H9 (cell line): Measurements from ENCODE around the gene SDK2. TPM values are rescaled to one million over a fixed set of nuclear protein-coding genes. Genes with fewer than 3 reads are reported as not detected.

Experiments
- DNase-seq: peaks from one replicate; pipeline ENCODE4 v3.0.0-alpha.2; 2017
- H2AFZ ChIP-seq: one replicate; pipeline ENCODE4 v1.6.1; 2013; ENCODE audit warnings: mild to moderate bottlenecking, low read length, control low read depth, moderate library complexity
- H2AK5ac ChIP-seq: 2 replicates; pipeline ENCODE4 v1.6.1; 2013; ENCODE audit warnings: low read length, control low read depth, mixed read lengths; ENCODE audit not compliant: insufficient read length
- H2BK120ac ChIP-seq: one replicate; pipeline ENCODE4 v1.6.1; 2013; ENCODE audit warnings: low read depth, mild to moderate bottlenecking, low read length, control low read depth, inconsistent platforms; ENCODE audit not compliant: poor library complexity, severe bottlenecking
- H2BK12ac ChIP-seq: 2 replicates; pipeline ENCODE4 v1.6.1; 2013; ENCODE audit warnings: low read length, control low read depth, mixed read lengths, low read depth; ENCODE audit not compliant: insufficient read length
- H2BK15ac ChIP-seq: 2 replicates; pipeline ENCODE4 v1.6.1; 2013; ENCODE audit warnings: low read depth, low read length, control low read depth
- H2BK20ac ChIP-seq: one replicate; pipeline ENCODE4 v1.6.1; 2013; ENCODE audit warnings: low read depth, mild to moderate bottlenecking, low read length, control low read depth, inconsistent platforms; ENCODE audit not compliant: poor library complexity, severe bottlenecking
- H2BK5ac ChIP-seq: 2 replicates; pipeline ENCODE4 v1.6.1; 2013; ENCODE audit warnings: low read length, control low read depth, mixed read lengths; ENCODE audit not compliant: insufficient read length
- H3K14ac ChIP-seq: 2 replicates; pipeline ENCODE4 v1.6.1; 2013; ENCODE audit warnings: low read length, control low read depth; ENCODE audit not compliant: insufficient read depth
- H3K18ac ChIP-seq: 2 replicates; pipeline ENCODE4 v1.6.1; 2013; ENCODE audit warnings: low read depth, mild to moderate bottlenecking, mixed read lengths, low read length, control low read depth; ENCODE audit not compliant: insufficient read length
- H3K23ac ChIP-seq: 2 replicates; pipeline ENCODE4 v1.6.1; 2013; ENCODE audit warnings: low read length, control low read depth, mixed read lengths, low read depth; ENCODE audit not compliant: insufficient read length
- H3K23me2 ChIP-seq: 2 replicates; pipeline ENCODE4 v1.6.1; 2013; ENCODE audit warnings: low read depth, mild to moderate bottlenecking, mixed read lengths, low read length, control low read depth; ENCODE audit not compliant: insufficient read length, poor library complexity, severe bottlenecking
- H3K27ac ChIP-seq: 2 replicates; pipeline ENCODE4 v1.5.1; 2013; ENCODE audit warnings: low read length, control low read depth, mixed read lengths, low read depth; ENCODE audit not compliant: insufficient read length
- H3K27me3 ChIP-seq: 2 replicates; pipeline ENCODE4 v1.6.1; 2013; ENCODE audit warnings: low read length, control low read depth, inconsistent platforms; ENCODE audit not compliant: insufficient read depth
- H3K4ac ChIP-seq: 2 replicates; pipeline ENCODE4 v1.6.1; 2013; ENCODE audit warnings: low read depth, mild to moderate bottlenecking, control low read depth, inconsistent platforms, low read length, moderate library complexity
- H3K4me1 ChIP-seq: 2 replicates; pipeline ENCODE4 v1.6.1; 2013; ENCODE audit warnings: low read length, control low read depth, inconsistent platforms; ENCODE audit not compliant: insufficient read depth
- H3K4me2 ChIP-seq: 2 replicates; pipeline ENCODE4 v1.6.1; 2013; ENCODE audit warnings: low read length, control low read depth, mixed read lengths; ENCODE audit not compliant: insufficient read length, insufficient read depth
- H3K56ac ChIP-seq: 2 replicates; pipeline ENCODE4 v1.6.1; 2013; ENCODE audit warnings: low read depth, mild to moderate bottlenecking, mixed read lengths, low read length, control low read depth; ENCODE audit not compliant: insufficient read length
- H3K79me1 ChIP-seq: 2 replicates; pipeline ENCODE4 v1.6.1; 2013; ENCODE audit warnings: low read depth, mild to moderate bottlenecking, moderate library complexity, low read length, control low read depth, inconsistent platforms; ENCODE audit not compliant: insufficient read depth, poor library complexity, severe bottlenecking
- H3K79me2 ChIP-seq: 2 replicates; pipeline ENCODE4 v1.6.1; 2013; ENCODE audit warnings: low read length, control low read depth, inconsistent platforms; ENCODE audit not compliant: insufficient read depth
- H3K9ac ChIP-seq: 2 replicates; pipeline ENCODE4 v1.6.1; 2013; ENCODE audit warnings: low read length, control low read depth, mixed read lengths; ENCODE audit not compliant: insufficient read length; ENCODE audit errors: extremely low read depth
- H3K9me3 ChIP-seq: one replicate; pipeline ENCODE4 v1.6.1; 2013; ENCODE audit warnings: low read depth, low read length, inconsistent platforms; ENCODE audit not compliant: control insufficient read depth
- H3T11ph ChIP-seq: one replicate; pipeline ENCODE4 v1.6.1; 2013; ENCODE audit warnings: mild to moderate bottlenecking, low read length, control low read depth, inconsistent platforms
- H4K20me1 ChIP-seq: one replicate; pipeline ENCODE4 v1.6.1; 2013; ENCODE audit not compliant: control insufficient read depth, insufficient read length, insufficient read depth
- H4K5ac ChIP-seq: 2 replicates; pipeline ENCODE4 v1.6.1; 2013; ENCODE audit warnings: low read depth, mild to moderate bottlenecking, mixed read lengths, low read length, control low read depth; ENCODE audit not compliant: insufficient read length
- H4K8ac ChIP-seq: replicated peaks from 2 replicates; pipeline ENCODE4 v1.6.1; 2013; ENCODE audit warnings: low read length, control low read depth, mixed read lengths, low read depth; ENCODE audit not compliant: insufficient read length
- H4K91ac ChIP-seq: 2 replicates; pipeline ENCODE4 v1.6.1; 2013; ENCODE audit warnings: low read depth, mild to moderate bottlenecking, moderate library complexity, mixed read lengths, low read length, control low read depth; ENCODE audit not compliant: insufficient read length
- H3K27ac Mint-ChIP-seq, 3 experiments: 2 replicates in 2 of 3; 3 replicates in 1 of 3; pipeline ENCODE4 v1.8.0; 2020 to 2021; ENCODE audit warnings: mixed read lengths in 3 of 3, mild to moderate bottlenecking in 1 of 3, moderate library complexity in 1 of 3
- H3K27me3 Mint-ChIP-seq: 2 replicates; pipeline ENCODE4 v1.8.0; 2021; ENCODE audit warnings: low read depth, mild to moderate bottlenecking, moderate library complexity, mixed read lengths
- H3K36me3 Mint-ChIP-seq, 3 experiments: 2 replicates in 2 of 3; 3 replicates in 1 of 3; pipeline ENCODE4 v1.8.0; 2020 to 2021; ENCODE audit warnings: low read depth in 3 of 3, mixed read lengths in 3 of 3; ENCODE audit not compliant: insufficient read depth in 1 of 3
- H3K4me1 Mint-ChIP-seq, 2 experiments: 2 replicates each; pipeline ENCODE4 v1.8.0; 2020; ENCODE audit warnings: mixed read lengths in 2 of 2
- H3K4me3 Mint-ChIP-seq, 2 experiments: 2 replicates in 1 of 2; 3 replicates in 1 of 2; pipeline ENCODE4 v1.8.0; 2020 to 2021; ENCODE audit warnings: mild to moderate bottlenecking in 2 of 2, mixed read lengths in 2 of 2, moderate library complexity in 1 of 2
- H3K9me3 Mint-ChIP-seq, 2 experiments: 2 replicates in 1 of 2; 3 replicates in 1 of 2; pipeline ENCODE4 v1.8.0; 2020; ENCODE audit warnings: mild to moderate bottlenecking in 2 of 2, mixed read lengths in 2 of 2, moderate library complexity in 1 of 2
- CTCF ChIP-seq: fragments of 200-600 bp; sonication (generic); conservative IDR thresholded peaks from 3 replicates; pipeline ENCODE4 v1.8.0; 2021; ENCODE audit warnings: antibody characterized with exemption, mild to moderate bottlenecking
- WGBS: extraction: QIAGEN DNeasy Blood & Tissue Kit; methylation state at CpG from one replicate; pipeline ENCODE4 v1.1.7; 2013; ENCODE audit warnings: missing lambda C conversion rate, low lambda C conversion rate, mixed read lengths; ENCODE audit not compliant: insufficient read length; ENCODE audit errors: extremely low coverage; 5-methylcytosine and 5-hydroxymethylcytosine counted together
- total RNA-seq: library from RNA; stranded (reverse); gene quantifications from 2 replicates; pipeline ENCODE4 v1.2.1, GENCODE V29; 2021

Gene SDK2
- total RNA-seq, 1 experiment from 2014 or later: 9.1 TPM

- Histone ChIP-seq H2BK12ac (no peak overlapping the region), H3T11ph (no peak overlapping the region), H2AFZ (no peak overlapping the region), H3K27me3 (peaks cover 15% of the 10 kb centered on the region; the same call in 1 of the 2 replicates), H3K23ac (no peak overlapping the region), H3K56ac (no peak overlapping the region), H2BK15ac (no peak overlapping the region), H3K4me1 (no peaks in the 10 kb centered on the region), H3K79me2 (no peaks in the 10 kb centered on the region), H3K79me1 (no peaks in the 10 kb centered on the region), H3K27ac (no peak overlapping the region), H3K4me2 (no peak overlapping the region), H3K18ac (no peak overlapping the region), H3K23me2 (peaks cover 23% of the 10 kb centered on the region), H3K14ac (no peak overlapping the region), H4K91ac (no peak overlapping the region), H2BK20ac (no peak overlapping the region), H3K9ac (no peak overlapping the region), H4K5ac (no peak overlapping the region), H2AK5ac (no peak overlapping the region), H2BK5ac (no peak overlapping the region), H4K20me1 (no peaks in the 10 kb centered on the region), H2BK120ac (no peak overlapping the region), H3K9me3 (no peaks in the 10 kb centered on the region), H3K4ac (no peak overlapping the region), H4K8ac (no peak overlapping the region)
- Mint-ChIP-seq H3K4me1 (peaks cover 30 to 34% of the 10 kb centered on the region in 2 experiments), H3K27me3 (peaks cover 70% of the 10 kb centered on the region), H3K9me3 (no peaks in the 10 kb centered on the region), H3K36me3 (no peaks in the 10 kb centered on the region), H3K4me3 (peak overlapping the region in 1 of 2 experiments; percentile 58; a peak in 4 of 5 replicates), H3K27ac (no peak overlapping the region)
- peak; percentile 59 for TF ChIP-seq CTCF
- peak; percentile 76 for DNase-seq
- WGBS: no CpG with 5 or more reads among the region's 19 CpGs
Measured at GRCh38 chr17:73646409-73647300, 2.4 kb upstream of the SDK2 start.
